Erythroblast (primary cell): ENCODE measurements around the gene CORO2B.

Source experiments
- DNase-seq, 2 experiments: peaks; one replicate each; lab custom pipeline; 2025; lab: John Stamatoyannopoulos, UW
- GATA1 ChIP-seq: IDR thresholded peaks from 2 replicates; pipeline ENCODE4 v1.6.1; 2011; ENCODE audit warnings: low read depth, mild to moderate bottlenecking, control low read depth, low read length, moderate library complexity
- POLR2A ChIP-seq: IDR thresholded peaks from 2 replicates; pipeline ENCODE4 v1.6.1; 2011; ENCODE audit warnings: mild to moderate bottlenecking, low read length

CORO2B gene

GRCh38 chr15:68606375-68606774 lies 27.6 kb downstream of the CORO2B start:
- TF ChIP-seq POLR2A (no peak), GATA1 (no peak)
- no peak for DNase-seq

- TF ChIP-seq POLR2A: no peak
- DNase-seq: no peak
These were observed 29.5 kb downstream of the CORO2B start for GRCh38 chr15:68608206-68608843.

- no peak for DNase-seq
- no peak for TF ChIP-seq GATA1
- no peak for TF ChIP-seq POLR2A
These were observed 30.0 kb downstream of the CORO2B start for GRCh38 chr15:68608844-68609232.

GRCh38 chr15:68609629-68610028 lies 30.8 kb downstream of the CORO2B start:
- TF ChIP-seq POLR2A (no peak), GATA1 (no peak)
- DNase-seq: no peak

- TF ChIP-seq GATA1 (no peak), POLR2A (no peak)
- no peak for DNase-seq
These were observed 32.0 kb downstream of the CORO2B start for GRCh38 chr15:68610825-68611224.

- DNase-seq: no peak
- no peak for TF ChIP-seq POLR2A
- TF ChIP-seq GATA1: no peak
These were observed 33.7 kb downstream of the CORO2B start for GRCh38 chr15:68612503-68612902.

- TF ChIP-seq GATA1 (no peak), POLR2A (no peak)
- DNase-seq: peak; percentile 27 to 43
These were observed 34.4 kb downstream of the CORO2B start for GRCh38 chr15:68612979-68613740.

GRCh38 chr15:68614286-68615035 lies 35.7 kb downstream of the CORO2B start:
- no peak for DNase-seq
- TF ChIP-seq GATA1: no peak

GRCh38 chr15:68615301-68615700 lies 36.5 kb downstream of the CORO2B start:
- DNase-seq: no peak
- TF ChIP-seq GATA1 (no peak), POLR2A (no peak)

- TF ChIP-seq GATA1: no peak
- no peak for TF ChIP-seq POLR2A
- DNase-seq: no peak
These were observed 37.0 kb downstream of the CORO2B start for GRCh38 chr15:68615811-68616210.

GRCh38 chr15:68616397-68616796 lies 37.6 kb downstream of the CORO2B start:
- DNase-seq: no peak
- TF ChIP-seq POLR2A (no peak), GATA1 (no peak)

- DNase-seq: no peak
- TF ChIP-seq GATA1: no peak
- TF ChIP-seq POLR2A: no peak
These were observed 38.2 kb downstream of the CORO2B start for GRCh38 chr15:68617001-68617400.

GRCh38 chr15:68617777-68618176 lies 39.0 kb downstream of the CORO2B start:
- TF ChIP-seq GATA1 (no peak), POLR2A (no peak)
- no peak for DNase-seq

GRCh38 chr15:68618394-68618793 lies 39.6 kb downstream of the CORO2B start:
- TF ChIP-seq GATA1: no peak
- TF ChIP-seq POLR2A: no peak
- no peak for DNase-seq
